Tibial artery (tissue), 4 donors: ENCODE results near the gene DISC1.

Experiments
- DNase-seq, 2 donors: peaks; one replicate each; pipeline ENCODE4 v3.0.0-alpha.2; 2019
- H3K27ac ChIP-seq, 2 donors: fragments of 200-600 bp; sonication (generic) in 1 of 2; 1 replicate in 1 of 2; 2 replicates in 1 of 2; pipeline ENCODE4 v1.5.1; 2018 to 2019; ENCODE audit warnings: mild to moderate bottlenecking in 1 of 2
- H3K27me3 ChIP-seq, 2 donors: fragments of 200-600 bp; sonication (generic) in 1 of 2; one replicate each; pipeline versions ENCODE4 v1.5.1 to v1.6.0; 2016 to 2019
- H3K36me3 ChIP-seq, 3 donors: fragments of 200-600 bp; sonication (generic) in 2 of 3; one replicate each; pipeline ENCODE4 v1.5.1; 2016 to 2019; ENCODE audit warnings: mild to moderate bottlenecking in 2 of 3
- H3K4me1 ChIP-seq, 4 donors: fragments of 200-600 bp; sonication (generic) in 2 of 4; 1 replicate in 3 of 4; 2 replicates in 1 of 4; pipeline ENCODE4 v1.5.1; 2016 to 2019
- H3K4me3 ChIP-seq, 2 donors: fragments of 200-600 bp; sonication (generic) in 1 of 2; 1 replicate in 1 of 2; 2 replicates in 1 of 2; pipeline ENCODE4 v1.5.1; 2018 to 2019; ENCODE audit warnings: mild to moderate bottlenecking in 2 of 2
- H3K9me3 ChIP-seq, 3 donors: fragments of 200-600 bp; sonication (generic) in 1 of 3; one replicate each; pipeline ENCODE4 v1.5.1; 2016 to 2019
- CTCF ChIP-seq, 2 experiments: fragments of 200-600 bp in 1 of 2; fragments of 450-650 bp in 1 of 2; IDR thresholded peaks; one replicate each; pipeline ENCODE4 v1.5.1; 2017 to 2019; ENCODE audit warnings: antibody characterized with exemption in 2 of 2, mild to moderate bottlenecking in 1 of 2, moderate library complexity in 1 of 2
- intact Hi-C: fragments of 100-400 bp; cut with DNase I; formaldehyde crosslinking; loops from one replicate; pipeline ENCODE4 v1.15.0; 2023; ENCODE audit warnings: low total_unique reads

DISC1 gene

GRCh38 chr1:231971397-231972110 lies 345.0 kb downstream of the DISC1 start:
- TF ChIP-seq CTCF (IDR thresholded peaks at IDR 0.05), result no peak
- Histone ChIP-seq H3K27ac (no peak overlapping the region), H3K4me1 (no peaks in the 10 kb centered on the region), H3K27me3 (no peaks in the 10 kb centered on the region), H3K9me3 (no peaks in the 10 kb centered on the region), H3K36me3 (no peaks in the 10 kb centered on the region), H3K4me3 (no peak overlapping the region)
- DNase-seq, result no peak
- intact Hi-C loops, result no loop called here

- no peak for DNase-seq
- H3K4me1 ChIP-seq, result no peaks in the 10 kb centered on the region
- H3K27ac ChIP-seq, result no peak overlapping the region
- no peak overlapping the region for H3K4me3 ChIP-seq
- H3K27me3 ChIP-seq, result no peaks in the 10 kb centered on the region
- no peaks in the 10 kb centered on the region for H3K9me3 ChIP-seq
- intact Hi-C loops, result no loop called here
- no peak for TF ChIP-seq CTCF (IDR thresholded peaks at IDR 0.05)
- no peaks in the 10 kb centered on the region for H3K36me3 ChIP-seq
Observed at GRCh38 chr1:231972111-231972445, 345.5 kb downstream of the DISC1 start.

GRCh38 chr1:231973830-231974229 lies 347.2 kb downstream of the DISC1 start:
- H3K27me3 ChIP-seq, result no peaks in the 10 kb centered on the region

GRCh38 chr1:231976231-231976630 lies 349.6 kb downstream of the DISC1 start:
- Histone ChIP-seq H3K36me3 (no peaks in the 10 kb centered on the region), H3K27me3 (no peaks in the 10 kb centered on the region), H3K9me3 (no peaks in the 10 kb centered on the region), H3K4me3 (no peak overlapping the region), H3K27ac (no peak overlapping the region), H3K4me1 (no peaks in the 10 kb centered on the region)
- DNase-seq, result no peak
- no peak for TF ChIP-seq CTCF (IDR thresholded peaks at IDR 0.05)
- intact Hi-C loops, result no loop called here

More at GRCh38 chr1:231973830-231974229, 347.2 kb downstream of the DISC1 start:
- Histone ChIP-seq H3K4me1 (no peaks in the 10 kb centered on the region), H3K36me3 (no peaks in the 10 kb centered on the region), H3K27ac (no peak overlapping the region), H3K9me3 (no peaks in the 10 kb centered on the region), H3K4me3 (no peak overlapping the region)
- intact Hi-C loops, result no loop called here
- TF ChIP-seq CTCF (IDR thresholded peaks at IDR 0.05), result no peak
- DNase-seq, result no peak

GRCh38 chr1:231981675-231982074 lies 355.1 kb downstream of the DISC1 start:
- no peak overlapping the region for H3K27ac ChIP-seq
- no peaks in the 10 kb centered on the region for H3K4me1 ChIP-seq
- no peaks in the 10 kb centered on the region for H3K36me3 ChIP-seq
- intact Hi-C loops, result no loop called here
- no peak for TF ChIP-seq CTCF (IDR thresholded peaks at IDR 0.05)
- no peaks in the 10 kb centered on the region for H3K9me3 ChIP-seq
- DNase-seq, result no peak
- H3K27me3 ChIP-seq, result no peaks in the 10 kb centered on the region
- H3K4me3 ChIP-seq, result no peak overlapping the region
